ENCODE data around the gene CSMD2. TPM values are rescaled to one million over a fixed set of nuclear protein-coding genes. Genes with fewer than 3 reads are reported as not detected.

The CSMD2 gene
- total and polyA plus RNA-seq, 2 of the 4 experiments (the other 2 are of a cell fraction) = under 0.01 to 0.36 TPM

- no peak overlapping the region for H3K9ac ChIP-seq (ENCODE audit: low read depth, low read length)
- H3K4ac ChIP-seq (ENCODE audit: low read depth, low read length) = no peak overlapping the region
- CTCF ChIA-PET = no interaction called here
- no peaks in the 10 kb centered on the region for H3K27me3 ChIP-seq (ENCODE audit: control insufficient read depth, insufficient read depth, low read length)
- no peak overlapping the region for H4K8ac ChIP-seq (ENCODE audit: low read depth in 2 of 2, low read length in 2 of 2)
- H3K14ac ChIP-seq (replicated peaks; ENCODE audit: low read depth, low read length) = no peak overlapping the region
- H2BK5ac ChIP-seq (ENCODE audit: low read depth, low read length, poor library complexity, severe bottlenecking) = no peak overlapping the region
- no peak overlapping the region for H2BK20ac ChIP-seq (ENCODE audit: low read depth, low read length)
- no peak overlapping the region for H3K4me3 ChIP-seq (ENCODE audit: insufficient read depth, low read depth, low read length)
- BruUV-seq (replicated peaks) = no TSS peak
- H3K27ac ChIP-seq (ENCODE audit: insufficient read depth, low read length) = no peak overlapping the region
- no peak overlapping the region for H2BK15ac ChIP-seq (ENCODE audit: low read depth, low read length)
- H3K36me3 ChIP-seq (ENCODE audit: control insufficient read depth, insufficient read depth, low read length) = no peaks in the 10 kb centered on the region
- in situ Hi-C loops (cut with MboI; ENCODE audit: low sequenced_read_pairs) (no loop called here), intact Hi-C loops (cut with micrococcal nuclease) (no loop called here), dilution Hi-C loops (cut with HindIII; ENCODE audit: low sequenced_read_pairs, unreplicated experiment) (no loop called here)
- H3K56ac ChIP-seq (ENCODE audit: extremely low read depth, insufficient read depth, low read length) = no peak overlapping the region
- H3K9me1 ChIP-seq (ENCODE audit: insufficient read depth, low read length) = no peaks in the 10 kb centered on the region
- H2AK5ac ChIP-seq (ENCODE audit: low read depth, low read length) = no peak overlapping the region
- H3K9me3 ChIP-seq (ENCODE audit: control insufficient read depth, insufficient read depth, low read length) = peaks cover 28% of the 10 kb centered on the region
- DNase-seq (no peak), ATAC-seq (ENCODE audit: low read depth) (no peak)
- H3K4me2 ChIP-seq (ENCODE audit: low read depth, low read length) = no peak overlapping the region
- no peak overlapping the region for H4K91ac ChIP-seq (ENCODE audit: insufficient read depth, low read depth, low read length)
- H2AFZ ChIP-seq (replicated peaks; ENCODE audit: low read length, poor library complexity) = no peak overlapping the region
- no peaks in the 10 kb centered on the region for H4K20me1 ChIP-seq (ENCODE audit: insufficient read depth, low read length)
- no peak overlapping the region for H3K23ac ChIP-seq (ENCODE audit: low read depth, low read length)
- no peak overlapping the region for H4K5ac ChIP-seq (ENCODE audit: low read depth, low read length)
- H3K79me1 ChIP-seq (ENCODE audit: low read depth in 1 of 2, low read length in 2 of 2) = no peaks in the 10 kb centered on the region
- no peaks in the 10 kb centered on the region for H3K4me1 ChIP-seq (ENCODE audit: control insufficient read depth, insufficient read depth, low read length)
- no peak overlapping the region for H3K18ac ChIP-seq (ENCODE audit: low read depth, low read length)
- no peak overlapping the region for H2AK9ac ChIP-seq (replicated peaks; ENCODE audit: low read depth, low read length, poor library complexity)
- WGBS, 2 experiments (ENCODE audit: extremely low coverage in 2 of 2, insufficient read length in 1 of 2) = 67% methylated on average over 1 of the region's 5 CpGs; no CpG with 5 or more reads in 1 of the 2 experiments
- H2BK120ac ChIP-seq (ENCODE audit: low read depth, low read length) = no peak overlapping the region
- no peak for TF ChIP-seq SMC3 (IDR thresholded peaks at IDR 0.05; ENCODE audit: low read depth, low read length)
- TF ChIP-seq POLR2A (IDR thresholded peaks at IDR 0.05; ENCODE audit: low read depth, low read length) = no peak
- no peak for TF ChIP-seq NFE2L2 (IDR thresholded peaks at IDR 0.05; ENCODE audit: low read depth, low read length)
- TF ChIP-seq FOS (IDR thresholded peaks at IDR 0.05; ENCODE audit: low read depth, low read length) = no peak
- no peak for TF ChIP-seq MAZ (IDR thresholded peaks at IDR 0.05; ENCODE audit: borderline replicate concordance, low read depth, low read length)
- TF ChIP-seq RFX5 (IDR thresholded peaks at IDR 0.05; ENCODE audit: low read depth, low read length) = no peak
- no peak for TF ChIP-seq ELK1 (IDR thresholded peaks at IDR 0.05; ENCODE audit: borderline replicate concordance, low read depth, low read length)
- TF ChIP-seq CEBPB (IDR thresholded peaks at IDR 0.05; ENCODE audit: low read depth, low read length) = no peak
- TF ChIP-seq RAD21 (IDR thresholded peaks at IDR 0.05; ENCODE audit: low read length) = no peak
- no peak for TF ChIP-seq MXI1 (IDR thresholded peaks at IDR 0.05; ENCODE audit: borderline replicate concordance, low read depth, low read length)
- no peak for TF ChIP-seq BHLHE40 (IDR thresholded peaks at IDR 0.05; ENCODE audit: low read depth, low read length)
- no peak for TF ChIP-seq CTCF (conservative IDR thresholded peaks at IDR 0.05; ENCODE audit: low read depth, low read length)
- TF ChIP-seq USF2 (IDR thresholded peaks at IDR 0.05; ENCODE audit: low read depth, low read length) = no peak
- no peak for TF ChIP-seq CHD1 (IDR thresholded peaks at IDR 0.05; ENCODE audit: low read depth, low read length)
- no peak for TF ChIP-seq RCOR1 (IDR thresholded peaks at IDR 0.05; ENCODE audit: insufficient replicate concordance, low read length)
- TF ChIP-seq MAFK (IDR thresholded peaks at IDR 0.05; ENCODE audit: low read depth, low read length) = no peak
- POLR2A ChIA-PET (ENCODE audit: unreplicated experiment) = no interaction called here
Observed at GRCh38 chr1:33828654-33829053, 336.4 kb downstream of the CSMD2 start.
